NB4 (cell line): Measurements from ENCODE around the gene TFF2.

Experiments used
- DNase-seq: peaks from one replicate; pipeline ENCODE4 v3.0.0; 2010; ENCODE audit warnings: low read depth
- H3K4me3 ChIP-seq: one replicate; pipeline ENCODE4 v1.5.1; 2011; ENCODE audit warnings: mild to moderate bottlenecking, low read depth, low read length, moderate library complexity
- CTCF ChIP-seq: IDR thresholded peaks from one replicate; pipeline ENCODE4 v1.5.1; 2012; ENCODE audit warnings: low read depth, low read length
- MAX ChIP-seq: IDR thresholded peaks from 2 replicates; pipeline ENCODE4 v1.6.1; 2011; ENCODE audit warnings: low read depth, low read length
- MYC ChIP-seq: IDR thresholded peaks from 2 replicates; pipeline ENCODE4 v1.6.1; 2011; ENCODE audit warnings: low read depth, low read length
- POLR2A ChIP-seq: IDR thresholded peaks from 2 replicates; pipeline ENCODE4 v1.6.1; 2011; ENCODE audit warnings: mild to moderate bottlenecking; ENCODE audit not compliant: insufficient read length; ENCODE audit errors: extremely low read depth

Gene TFF2

GRCh38 chr21:42302076-42302650 lies 48.6 kb downstream of the TFF2 start:
- H3K4me3 ChIP-seq, result no peak overlapping the region
- TF ChIP-seq MYC (no peak), MAX (no peak), CTCF (no peak), POLR2A (no peak)
- no peak for DNase-seq

- TF ChIP-seq MAX (no peak), POLR2A (no peak), CTCF (no peak), MYC (no peak)
- no peak for DNase-seq
- H3K4me3 ChIP-seq, result no peak overlapping the region
These were observed 49.3 kb downstream of the TFF2 start for GRCh38 chr21:42301371-42302075.

GRCh38 chr21:42300956-42301355 lies 49.8 kb downstream of the TFF2 start:
- no peak for TF ChIP-seq MYC
- no peak for TF ChIP-seq CTCF
- no peak for TF ChIP-seq MAX
- DNase-seq, result no peak
- H3K4me3 ChIP-seq, result no peak overlapping the region

GRCh38 chr21:42300045-42300583 lies 50.7 kb downstream of the TFF2 start:
- DNase-seq, result no peak
- no peak overlapping the region for H3K4me3 ChIP-seq

GRCh38 chr21:42299324-42300044 lies 51.3 kb downstream of the TFF2 start:
- no peak for TF ChIP-seq MAX
- no peak for TF ChIP-seq POLR2A
- no peak for TF ChIP-seq MYC
- TF ChIP-seq CTCF, result no peak
- H3K4me3 ChIP-seq, result no peak overlapping the region
- DNase-seq, result peak; percentile 46

More at GRCh38 chr21:42300045-42300583, 50.7 kb downstream of the TFF2 start:
- TF ChIP-seq MAX, result no peak
- no peak for TF ChIP-seq POLR2A

- TF ChIP-seq MYC, result no peak
- TF ChIP-seq CTCF, result no peak
- no peak for TF ChIP-seq POLR2A
- TF ChIP-seq MAX, result no peak
- no peak overlapping the region for H3K4me3 ChIP-seq
- no peak for DNase-seq
These were observed 52.1 kb downstream of the TFF2 start for GRCh38 chr21:42298657-42299056.
